HG03064 (cell line): Measurements from ENCODE around the gene ANKRD17.
"Not testable (repeated sequence)": the region's sequence is repeated elsewhere in the genome, so short reads cannot be mapped to it uniquely, and the experiment has no call there.

Experiments
- ATAC-seq: cut with Tn5 transposase; IDR thresholded peaks from one replicate; pipeline ENCODE4 v1.9.1; 2021; ENCODE audit warnings: low read depth; ENCODE audit not compliant: unreplicated experiment

ANKRD17 gene

DNA sequence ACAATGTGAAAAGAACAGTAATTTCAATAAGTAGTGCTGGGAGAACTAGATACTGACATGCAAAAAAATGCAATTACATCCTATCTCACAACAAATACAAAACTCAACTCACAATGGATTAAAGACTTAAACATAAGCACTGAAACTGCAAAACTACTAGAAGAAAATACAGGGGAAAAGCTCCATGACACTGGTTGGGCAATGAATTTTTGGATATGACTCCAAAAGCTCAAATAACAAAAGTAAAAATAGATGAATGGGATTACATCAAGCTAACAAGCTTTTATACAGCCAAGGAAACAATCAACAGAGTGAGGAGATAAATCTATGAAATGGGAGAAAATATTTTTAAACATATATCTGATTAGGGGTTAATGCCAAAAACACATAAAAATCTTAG lies 53.1 kb downstream of the ANKRD17 start:
- ATAC-seq, result no peak

- not testable (repeated sequence) for ATAC-seq
Observed at GRCh38 chr4:73203976-73204375, 54.6 kb downstream of the ANKRD17 start.

DNA sequence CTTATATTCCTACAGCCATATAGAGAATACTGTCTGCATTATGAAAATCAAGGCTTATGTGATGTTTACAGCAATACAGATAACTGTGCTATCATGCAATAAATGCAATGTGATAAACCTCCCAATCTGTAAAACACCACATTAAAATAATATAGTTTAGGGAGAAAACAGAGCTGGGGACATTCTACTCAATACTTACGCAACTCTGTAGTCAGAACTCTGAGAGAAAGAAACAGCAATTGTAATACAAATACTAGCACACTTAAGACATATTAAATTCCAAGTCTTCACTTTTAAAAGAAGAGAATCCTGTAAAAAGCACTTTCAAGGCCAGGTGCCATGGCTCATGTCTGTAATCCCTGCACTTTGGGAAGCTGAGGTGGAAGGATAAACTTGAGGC lies 61.4 kb downstream of the ANKRD17 start:
- no peak for ATAC-seq

GRCh38 chr4:73194064-73194463 lies 64.5 kb downstream of the ANKRD17 start:
- no peak for ATAC-seq

DNA sequence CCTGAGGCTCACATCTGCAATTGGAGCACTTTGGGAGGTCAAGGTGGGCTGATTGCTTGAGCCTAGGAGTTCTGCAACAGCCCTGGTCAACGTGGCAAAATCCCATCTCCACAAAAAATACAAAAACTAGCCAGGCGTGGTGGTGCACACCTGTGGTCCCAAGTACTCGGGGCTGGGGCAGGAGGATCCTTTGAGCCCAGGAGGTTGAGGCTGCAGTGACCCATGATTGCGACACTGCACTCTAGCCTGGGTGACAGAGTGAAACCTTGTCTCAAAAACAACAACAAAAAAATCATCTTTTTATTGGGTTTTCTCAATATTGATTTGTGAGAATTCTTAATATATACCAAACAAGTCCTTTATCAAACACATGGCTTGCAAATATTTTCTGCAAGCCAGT lies 64.9 kb downstream of the ANKRD17 start:
- ATAC-seq, result peak; percentile 36

- peak; percentile 65 for ATAC-seq
Observed at GRCh38 chr4:73193155-73193554, 65.4 kb downstream of the ANKRD17 start.

- no peak for ATAC-seq
Observed at GRCh38 chr4:73189274-73189810, 69.3 kb downstream of the ANKRD17 start.

GRCh38 chr4:73187325-73187724 lies 71.3 kb downstream of the ANKRD17 start:
- ATAC-seq, result peak; percentile 62

- ATAC-seq, result no peak
Observed at GRCh38 chr4:73185903-73186302, 72.7 kb downstream of the ANKRD17 start.

DNA sequence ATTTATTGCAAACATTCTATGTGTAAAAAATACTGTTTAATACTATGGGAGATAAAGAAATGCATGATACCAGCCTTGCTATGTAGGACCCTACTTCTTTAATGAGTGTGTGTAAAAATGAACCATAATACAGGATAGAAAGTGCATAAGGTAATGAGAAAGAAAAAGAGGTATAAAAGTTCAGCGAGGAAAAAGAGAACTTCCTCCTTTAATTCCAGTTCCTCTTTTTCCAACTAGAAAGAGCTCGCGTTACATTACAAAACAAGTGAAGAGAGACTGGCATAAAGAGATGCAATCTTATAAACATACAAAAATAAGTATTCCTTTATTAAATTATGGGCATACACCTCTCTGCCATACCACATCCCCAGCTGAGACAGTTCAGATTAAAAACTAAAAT lies 77.4 kb downstream of the ANKRD17 start:
- no peak for ATAC-seq

GRCh38 chr4:73178389-73178788 lies 80.2 kb downstream of the ANKRD17 start:
- no peak for ATAC-seq

- no peak for ATAC-seq
Observed at GRCh38 chr4:73172161-73172560, 86.4 kb downstream of the ANKRD17 start.

GRCh38 chr4:73170518-73171198 lies 87.9 kb downstream of the ANKRD17 start:
- ATAC-seq, result no peak

DNA sequence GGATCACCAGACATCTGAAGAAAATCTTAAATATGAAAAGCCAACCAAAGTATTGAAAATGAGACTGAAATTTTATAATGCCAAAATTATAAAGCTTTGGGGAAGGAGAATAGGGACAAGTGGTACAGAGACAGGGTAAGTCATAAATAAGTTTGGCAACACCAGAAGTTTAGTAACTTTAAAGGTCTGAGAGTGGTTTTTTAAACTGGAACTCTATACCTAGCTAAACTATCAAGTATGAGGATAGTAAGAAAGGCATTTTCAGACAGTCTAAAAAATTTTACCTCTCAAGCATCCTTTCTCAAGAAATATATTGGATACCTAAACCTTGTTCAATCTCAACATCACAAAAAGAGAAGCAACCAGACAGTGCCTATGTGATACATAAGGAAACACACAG lies 92.4 kb downstream of the ANKRD17 start:
- no peak for ATAC-seq

DNA sequence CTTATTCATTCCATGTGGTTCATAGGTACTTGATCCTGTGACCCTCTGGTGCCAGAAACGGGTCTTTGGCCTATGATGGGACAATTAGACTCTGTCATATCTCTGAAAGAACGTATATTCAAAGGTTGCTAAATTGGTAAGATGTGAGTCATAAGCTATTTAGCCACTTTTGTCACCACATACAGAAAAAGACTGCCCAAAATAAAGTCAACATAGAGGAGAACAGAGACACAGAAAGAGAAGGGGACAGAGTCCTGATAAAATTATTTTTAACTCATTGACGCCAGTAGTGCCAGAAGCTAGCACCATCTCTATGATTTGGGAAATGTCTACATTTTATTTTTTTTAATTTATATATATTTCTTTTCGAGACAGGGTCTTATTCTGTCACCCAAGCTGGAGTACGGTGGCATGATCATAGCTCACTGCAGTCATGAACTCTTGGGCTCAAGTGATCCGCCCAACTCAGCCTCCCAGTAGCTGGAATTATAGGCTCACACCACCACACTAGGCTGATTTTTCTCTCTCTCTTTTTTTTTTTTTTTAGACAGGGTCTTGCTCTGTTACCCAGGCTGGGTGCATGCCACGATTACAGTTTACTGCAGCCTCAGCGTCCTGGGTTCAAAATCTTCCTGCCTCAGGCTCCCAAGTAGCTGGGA lies 96.9 kb downstream of the ANKRD17 start:
- ATAC-seq, result no peak

GRCh38 chr4:73156394-73156793 lies 102.2 kb downstream of the ANKRD17 start:
- ATAC-seq, result no peak

GRCh38 chr4:73152893-73153292 lies 105.7 kb downstream of the ANKRD17 start:
- no peak for ATAC-seq

- no peak for ATAC-seq
Observed at GRCh38 chr4:73142995-73143547, 115.5 kb downstream of the ANKRD17 start.

DNA sequence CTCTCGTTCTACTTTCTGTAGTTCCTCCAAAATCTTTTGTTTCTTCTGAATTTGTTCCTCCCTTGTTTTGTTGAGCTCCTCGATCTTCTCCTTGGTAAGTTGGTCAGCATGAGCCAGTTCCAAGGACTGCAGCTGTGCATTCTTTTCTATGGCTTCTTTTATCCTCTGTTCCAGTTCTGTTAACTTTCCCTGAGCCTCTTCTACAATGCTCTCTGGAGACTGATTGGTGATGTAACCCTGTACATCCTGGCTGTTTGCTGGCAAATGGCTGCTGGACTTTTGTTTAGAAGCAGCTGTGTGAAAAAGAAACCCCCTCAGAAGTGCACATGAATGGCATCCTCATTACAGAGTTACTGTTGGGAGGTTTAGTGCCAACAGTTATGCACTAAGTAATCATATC lies 118.6 kb downstream of the ANKRD17 start:
- ATAC-seq, result no peak

DNA sequence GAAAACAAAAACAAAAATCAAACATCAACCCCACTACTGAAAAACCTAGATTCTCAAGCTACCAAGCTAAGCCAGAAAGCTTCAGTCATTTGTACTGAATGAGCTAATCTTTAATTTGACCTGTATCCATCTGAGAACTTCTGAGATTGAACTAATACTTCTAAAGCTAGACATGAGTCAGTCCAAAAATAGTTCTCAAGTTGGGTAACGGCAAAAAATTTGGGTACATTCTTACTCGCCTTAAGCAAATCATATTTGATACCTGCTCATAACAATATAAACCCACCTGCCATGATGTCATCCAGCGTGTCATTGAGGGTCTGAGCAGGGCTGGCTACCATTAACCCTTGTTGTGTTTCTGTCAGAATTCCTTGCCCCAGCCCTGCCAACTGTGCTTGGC lies 119.4 kb downstream of the ANKRD17 start:
- no peak for ATAC-seq

DNA sequence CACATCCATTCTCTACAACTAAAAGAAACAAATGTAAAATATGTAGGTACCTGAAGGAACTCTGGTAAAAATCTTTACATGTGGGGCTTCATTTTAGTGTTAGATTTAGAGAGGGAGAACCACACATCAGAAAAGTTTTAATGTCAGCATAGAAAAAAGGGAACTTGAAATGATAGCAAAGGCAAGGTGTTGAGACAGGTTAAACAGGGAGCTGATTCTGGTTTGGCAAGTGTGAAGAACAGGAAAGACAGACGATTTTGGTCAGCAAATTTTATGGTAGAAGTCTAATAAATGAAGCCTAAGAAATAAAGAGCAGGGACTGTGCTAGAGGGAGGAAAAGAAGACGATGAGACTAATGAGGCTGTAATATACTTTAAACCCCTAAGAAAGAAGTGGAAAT lies 121.5 kb downstream of the ANKRD17 start:
- no peak for ATAC-seq

DNA sequence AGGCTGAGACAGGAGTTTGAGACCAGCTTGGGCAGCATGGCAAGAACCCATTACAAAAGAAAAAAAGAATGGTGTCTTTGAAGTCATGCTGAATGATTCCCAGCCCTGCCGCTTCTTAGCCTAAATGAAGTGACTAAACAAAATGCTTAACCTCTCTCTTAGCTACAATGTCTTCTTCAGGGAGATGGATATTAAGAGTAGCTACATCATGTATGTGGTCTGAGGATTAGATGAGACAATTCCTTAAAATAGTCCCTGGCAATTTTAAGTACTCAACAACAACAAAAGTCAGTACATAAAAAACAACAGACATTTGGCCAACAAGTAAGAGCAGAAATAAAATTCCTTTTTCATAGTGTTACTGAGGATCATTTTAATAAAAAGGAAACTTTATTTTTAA lies 124.8 kb downstream of the ANKRD17 start:
- no peak for ATAC-seq
